Measurements from ENCODE around the gene IAH1.

GRCh38 chr2:9472511-9472910 lies 1.8 kb upstream of the IAH1 start:
- TF ChIP-seq CTCF (IDR thresholded peaks at IDR 0.05), result no peak
- TF ChIP-seq POLR2A (IDR thresholded peaks at IDR 0.05), result no peak
